Measurements from ENCODE around the gene MAP2K5.

MAP2K5 gene

DNA sequence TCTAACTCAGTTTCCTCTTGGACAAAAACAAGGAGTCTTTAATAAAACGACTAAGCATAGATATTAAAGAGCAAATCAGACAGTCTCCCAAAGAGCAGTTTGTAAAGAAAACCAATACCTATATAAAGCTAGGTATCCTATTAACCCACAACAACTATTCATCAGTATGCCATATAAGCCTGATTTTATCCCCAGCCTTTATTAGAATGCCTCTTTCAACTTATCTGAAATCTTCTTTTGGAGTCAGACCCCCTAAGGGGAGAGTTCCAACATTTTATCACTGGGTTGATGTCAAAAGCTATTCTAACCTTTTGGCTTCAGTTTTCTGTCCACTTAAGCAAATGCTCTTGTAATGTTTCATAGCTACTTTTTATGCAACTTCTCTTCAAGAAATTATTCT is 17.8 kb downstream of the MAP2K5 start:
- no peak for DNase-seq

GRCh38 chr15:67563092-67563491 is 20.6 kb downstream of the MAP2K5 start:
- no peak for DNase-seq

DNA sequence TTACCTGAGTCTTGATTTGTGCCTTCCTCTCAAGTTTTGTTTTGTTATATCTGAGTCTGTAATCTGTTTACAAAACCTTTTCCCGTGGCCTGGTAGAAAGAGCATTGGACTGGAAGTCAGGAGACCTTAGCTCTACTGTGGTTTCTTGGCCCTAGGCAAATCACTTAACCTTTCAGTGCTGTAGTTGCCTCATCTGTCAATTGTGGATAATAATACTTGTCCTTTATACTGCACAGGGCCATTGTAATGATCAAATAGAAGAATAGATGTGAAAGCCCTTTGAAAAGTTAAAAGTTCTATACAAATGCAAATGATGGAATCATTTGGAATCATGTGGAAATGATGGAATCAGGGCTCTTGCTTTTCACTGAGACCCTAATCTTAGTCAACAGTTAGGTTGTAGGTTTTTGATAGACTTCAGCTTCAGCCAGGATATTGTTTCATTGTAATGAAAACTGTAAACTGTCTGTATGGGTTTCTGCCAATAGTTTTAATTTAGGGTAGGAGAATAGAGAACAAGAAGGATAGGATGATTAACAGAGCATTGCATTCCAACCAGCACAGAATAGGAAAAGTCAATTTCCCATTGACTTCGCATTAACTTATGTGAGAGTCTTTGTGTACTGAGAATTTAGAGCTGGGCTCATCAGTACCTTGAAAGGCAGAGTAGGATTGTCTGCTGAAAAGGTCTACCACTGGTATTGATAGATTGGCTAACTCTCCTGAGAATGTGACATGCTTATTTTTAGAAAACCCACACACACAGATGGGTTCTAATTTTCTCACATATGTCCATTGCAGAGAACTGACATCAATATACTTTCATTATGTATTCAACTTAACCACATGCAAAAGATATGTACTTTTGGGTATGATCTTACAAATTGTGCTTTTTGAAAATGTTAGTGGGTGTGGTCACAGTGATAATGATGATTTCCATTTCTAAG is 21.8 kb downstream of the MAP2K5 start:
- DNase-seq = no peak

GRCh38 chr15:67564968-67565345 is 22.5 kb downstream of the MAP2K5 start:
- DNase-seq = no peak

DNA sequence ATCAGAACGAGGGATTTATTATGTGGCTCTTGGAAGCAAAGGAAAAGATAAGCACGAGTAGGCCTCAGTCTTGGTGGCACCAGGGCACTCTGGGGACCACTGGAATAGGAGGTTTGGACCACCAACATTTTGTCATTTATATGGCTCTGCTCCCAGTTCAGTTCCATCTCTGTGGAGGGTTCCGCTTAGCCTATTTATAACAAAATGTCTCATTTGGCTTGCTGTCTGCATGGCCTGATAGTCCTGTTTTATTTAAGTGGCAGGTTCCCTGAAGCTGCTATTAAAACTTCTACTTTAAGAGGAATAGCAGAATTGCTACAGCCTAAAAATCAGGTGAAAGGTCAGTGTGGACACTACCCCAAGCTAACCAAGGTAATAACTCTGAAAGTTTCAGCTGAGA is 27.2 kb downstream of the MAP2K5 start:
- DNase-seq = no peak

DNA sequence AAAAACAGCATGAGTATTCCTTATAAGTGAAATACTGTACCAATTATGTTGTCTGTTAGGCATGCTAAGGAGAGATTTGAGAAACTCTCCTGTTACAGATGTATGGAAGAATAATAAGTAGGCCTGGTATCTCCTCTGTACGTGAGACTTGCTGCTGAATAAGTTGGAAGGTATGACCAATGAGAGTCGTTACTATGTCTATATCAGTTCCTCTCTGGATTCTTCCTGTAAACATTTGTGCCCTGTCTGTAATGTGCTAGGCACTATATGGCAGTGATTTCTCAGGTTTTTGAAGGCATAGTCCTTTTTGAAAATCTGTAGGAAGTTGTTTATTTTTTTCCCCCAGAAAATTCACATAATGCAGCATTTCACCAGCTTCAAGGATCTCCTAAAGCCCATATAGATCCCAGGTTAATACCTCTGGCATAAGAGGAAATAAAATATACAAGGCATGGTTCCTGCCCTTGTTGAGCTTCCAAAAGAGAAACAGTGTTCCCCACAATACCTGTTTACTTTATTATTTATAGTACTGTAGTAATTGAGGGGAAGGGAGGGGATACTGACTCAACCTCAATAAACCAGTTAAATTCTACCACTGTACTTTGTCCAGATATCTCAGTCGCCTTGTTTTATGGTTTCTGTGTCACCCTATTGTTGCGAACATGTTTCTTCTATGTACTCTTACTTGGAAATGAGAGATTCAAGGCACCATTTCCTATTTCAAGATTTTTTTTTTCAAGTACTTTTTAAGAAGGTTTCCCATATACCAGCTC is 28.6 kb downstream of the MAP2K5 start:
- no peak for DNase-seq

GRCh38 chr15:67571648-67572415 is 29.3 kb downstream of the MAP2K5 start:
- no peak for DNase-seq

DNA sequence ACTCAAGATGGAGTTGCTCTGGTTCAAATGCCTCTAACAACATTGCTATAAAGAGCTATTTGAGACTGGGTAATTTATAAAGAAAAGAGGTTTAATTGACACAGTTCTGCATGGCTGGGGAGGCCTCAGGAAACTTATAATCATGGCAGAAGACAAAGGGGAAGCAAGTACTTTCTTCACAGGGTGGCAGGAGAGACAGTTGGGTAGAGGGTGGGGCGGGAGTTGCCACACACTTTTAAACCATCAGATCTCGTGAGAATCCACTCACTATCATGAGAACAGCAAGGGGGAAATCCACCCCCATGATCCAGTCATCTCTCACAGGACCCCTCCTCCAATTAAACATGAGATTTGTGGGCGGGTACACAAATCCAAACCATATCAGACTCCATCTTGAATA is 30.7 kb downstream of the MAP2K5 start:
- no peak for DNase-seq

GRCh38 chr15:67575039-67575502 is 32.6 kb downstream of the MAP2K5 start:
- no peak for DNase-seq

GRCh38 chr15:67578020-67578600 is 35.6 kb downstream of the MAP2K5 start:
- DNase-seq = no peak

DNA sequence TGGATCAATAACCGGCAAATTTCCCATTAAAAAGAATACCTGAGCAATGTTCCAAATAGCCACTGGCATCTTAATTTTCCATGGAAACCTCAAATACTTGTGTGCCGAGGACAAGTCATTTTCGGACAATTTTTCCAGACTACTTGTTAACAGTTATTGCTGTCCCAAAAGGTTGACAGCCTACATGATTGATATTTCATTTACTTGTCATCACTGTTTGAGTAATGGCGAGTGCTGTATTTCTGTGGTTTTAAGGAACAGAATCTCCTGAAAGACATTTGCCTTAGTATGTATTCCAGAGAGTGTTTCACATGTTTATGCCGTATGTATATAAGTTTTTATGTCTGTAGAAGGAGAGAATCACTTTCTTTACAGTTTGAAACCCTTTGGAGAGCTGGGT is 36.7 kb downstream of the MAP2K5 start:
- DNase-seq = no peak

DNA sequence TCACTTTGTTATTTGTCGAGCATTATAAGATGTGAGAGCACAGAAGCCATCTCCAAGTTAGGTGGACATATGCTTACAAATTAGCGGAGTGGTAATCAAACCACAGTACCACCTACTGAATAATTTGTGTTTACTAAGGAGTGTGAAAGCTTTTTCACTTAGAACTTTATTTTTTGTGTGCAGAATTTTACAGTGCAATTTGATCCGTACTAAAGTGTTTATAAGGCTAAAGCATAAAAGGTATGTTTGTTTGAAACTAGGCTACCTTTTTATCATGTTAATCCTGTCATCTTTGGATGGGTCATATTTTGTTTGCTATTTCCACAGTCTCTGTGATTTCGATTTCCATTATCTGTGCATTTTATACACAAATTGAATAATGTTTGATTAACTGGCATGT is 37.5 kb downstream of the MAP2K5 start:
- no peak for DNase-seq

GRCh38 chr15:67584157-67584556 is 41.7 kb downstream of the MAP2K5 start:
- no peak for DNase-seq

DNA sequence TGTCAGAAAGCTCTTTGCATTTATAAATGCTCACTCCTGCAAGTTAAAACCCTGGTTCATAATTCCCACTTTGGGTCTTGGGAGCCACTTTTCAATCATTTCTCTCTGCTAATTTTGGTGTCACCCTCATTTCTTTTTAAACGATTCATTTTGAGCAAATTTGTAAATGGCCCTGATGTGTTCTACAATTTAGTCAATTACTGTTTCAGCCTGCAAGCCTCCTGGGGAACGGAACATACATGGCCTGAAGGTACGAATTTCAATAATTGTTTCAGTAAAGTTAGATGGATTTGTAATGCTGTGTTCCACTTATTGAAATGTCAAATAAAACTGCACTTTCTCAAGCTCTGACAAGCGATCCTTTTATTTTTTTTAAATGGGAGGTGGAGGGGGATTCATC is 43.2 kb downstream of the MAP2K5 start:
- DNase-seq = no peak

- no peak for DNase-seq
Observed at GRCh38 chr15:67587331-67587730, 44.8 kb downstream of the MAP2K5 start.

- DNase-seq = no peak
Observed at GRCh38 chr15:67587754-67588153, 45.3 kb downstream of the MAP2K5 start.

DNA sequence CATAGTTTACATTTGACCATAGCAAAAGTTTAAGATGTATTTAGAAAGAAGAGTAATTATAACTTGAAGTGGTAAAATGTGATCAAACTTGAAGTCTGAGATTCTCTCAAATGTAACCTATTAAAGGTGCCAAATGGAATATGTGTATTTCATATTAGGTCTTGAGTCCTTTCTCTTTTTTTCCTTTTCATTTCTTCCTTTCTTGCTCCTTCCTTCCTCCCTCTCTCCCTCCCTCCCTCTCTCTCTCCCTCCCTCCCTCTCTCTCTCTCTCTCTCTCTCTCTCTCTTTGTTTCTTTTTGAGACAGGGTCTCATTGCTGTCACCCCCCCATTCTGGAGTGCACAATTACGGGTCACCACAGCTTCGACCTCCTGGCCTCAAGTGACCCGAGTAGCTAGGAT is 47.7 kb downstream of the MAP2K5 start:
- no peak for DNase-seq

DNA sequence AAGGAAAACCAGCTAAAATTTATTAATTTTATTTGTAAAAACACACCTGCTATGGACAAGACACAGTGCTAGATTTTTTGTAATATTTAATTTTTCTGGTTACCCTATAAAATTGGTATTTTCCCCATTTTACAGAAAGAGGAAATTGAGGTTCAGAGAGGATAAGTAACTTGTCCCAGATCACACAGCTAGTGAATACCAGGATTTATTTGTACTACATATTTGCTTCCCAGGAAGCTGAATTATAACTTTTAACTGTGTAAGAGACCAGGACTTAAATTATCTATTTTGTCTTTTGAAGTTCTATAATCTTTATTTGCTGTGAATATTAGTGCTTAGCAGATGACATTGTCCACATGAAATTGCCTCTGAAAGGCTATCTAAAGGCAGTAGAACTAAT is 49.7 kb downstream of the MAP2K5 start:
- no peak for DNase-seq

GRCh38 chr15:67593562-67593961 is 51.1 kb downstream of the MAP2K5 start:
- no peak for DNase-seq

GRCh38 chr15:67594770-67595169 is 52.3 kb downstream of the MAP2K5 start:
- DNase-seq = no peak

- no peak for DNase-seq
Observed at GRCh38 chr15:67595572-67595971, 53.1 kb downstream of the MAP2K5 start.

- DNase-seq = no peak
Observed at GRCh38 chr15:67601073-67601472, 58.6 kb downstream of the MAP2K5 start.

DNA sequence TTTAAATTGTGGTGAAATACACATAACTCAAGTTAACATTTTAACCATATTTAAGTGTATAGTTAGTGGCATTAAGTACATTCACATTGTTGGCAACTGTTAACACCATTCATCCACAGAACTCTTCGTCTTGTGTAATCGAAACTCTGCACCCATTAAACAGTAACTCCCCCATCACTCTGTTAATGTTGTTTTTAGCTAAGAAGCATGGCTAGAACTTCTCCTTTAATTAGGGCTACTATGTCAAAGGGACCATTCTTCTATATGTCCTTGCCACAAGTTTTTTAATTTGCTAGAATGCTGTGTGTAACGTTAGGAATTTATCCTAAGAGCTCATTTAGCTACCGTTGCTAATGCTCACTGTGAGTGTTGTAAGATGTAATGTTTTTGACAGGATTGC is 60.6 kb downstream of the MAP2K5 start:
- DNase-seq = no peak

Measured in CD4-positive, alpha-beta T cell treated with Interleukin-15 for 1 hour (primary cell).